H9 (cell line): ENCODE data around the gene BBX. TPM values are rescaled to one million over a fixed set of nuclear protein-coding genes. Genes with fewer than 3 reads are reported as not detected.

Experiments
- DNase-seq: peaks from one replicate; pipeline ENCODE4 v3.0.0-alpha.2; 2017
- H2AFZ ChIP-seq: one replicate; pipeline ENCODE4 v1.6.1; 2013; ENCODE audit warnings: mild to moderate bottlenecking, low read length, control low read depth, moderate library complexity
- H2AK5ac ChIP-seq: 2 replicates; pipeline ENCODE4 v1.6.1; 2013; ENCODE audit warnings: low read length, control low read depth, mixed read lengths; ENCODE audit not compliant: insufficient read length
- H2BK120ac ChIP-seq: one replicate; pipeline ENCODE4 v1.6.1; 2013; ENCODE audit warnings: low read depth, mild to moderate bottlenecking, low read length, control low read depth, inconsistent platforms; ENCODE audit not compliant: poor library complexity, severe bottlenecking
- H2BK12ac ChIP-seq: 2 replicates; pipeline ENCODE4 v1.6.1; 2013; ENCODE audit warnings: low read length, control low read depth, mixed read lengths, low read depth; ENCODE audit not compliant: insufficient read length
- H2BK15ac ChIP-seq: 2 replicates; pipeline ENCODE4 v1.6.1; 2013; ENCODE audit warnings: low read depth, low read length, control low read depth
- H2BK20ac ChIP-seq: one replicate; pipeline ENCODE4 v1.6.1; 2013; ENCODE audit warnings: low read depth, mild to moderate bottlenecking, low read length, control low read depth, inconsistent platforms; ENCODE audit not compliant: poor library complexity, severe bottlenecking
- H2BK5ac ChIP-seq: 2 replicates; pipeline ENCODE4 v1.6.1; 2013; ENCODE audit warnings: low read length, control low read depth, mixed read lengths; ENCODE audit not compliant: insufficient read length
- H3K14ac ChIP-seq: 2 replicates; pipeline ENCODE4 v1.6.1; 2013; ENCODE audit warnings: low read length, control low read depth; ENCODE audit not compliant: insufficient read depth
- H3K18ac ChIP-seq: 2 replicates; pipeline ENCODE4 v1.6.1; 2013; ENCODE audit warnings: low read depth, mild to moderate bottlenecking, mixed read lengths, low read length, control low read depth; ENCODE audit not compliant: insufficient read length
- H3K23ac ChIP-seq: 2 replicates; pipeline ENCODE4 v1.6.1; 2013; ENCODE audit warnings: low read length, control low read depth, mixed read lengths, low read depth; ENCODE audit not compliant: insufficient read length
- H3K23me2 ChIP-seq: 2 replicates; pipeline ENCODE4 v1.6.1; 2013; ENCODE audit warnings: low read depth, mild to moderate bottlenecking, mixed read lengths, low read length, control low read depth; ENCODE audit not compliant: insufficient read length, poor library complexity, severe bottlenecking
- H3K27ac ChIP-seq: 2 replicates; pipeline ENCODE4 v1.5.1; 2013; ENCODE audit warnings: low read length, control low read depth, mixed read lengths, low read depth; ENCODE audit not compliant: insufficient read length
- H3K27me3 ChIP-seq: 2 replicates; pipeline ENCODE4 v1.6.1; 2013; ENCODE audit warnings: low read length, control low read depth, inconsistent platforms; ENCODE audit not compliant: insufficient read depth
- H3K4ac ChIP-seq: 2 replicates; pipeline ENCODE4 v1.6.1; 2013; ENCODE audit warnings: low read depth, mild to moderate bottlenecking, control low read depth, inconsistent platforms, low read length, moderate library complexity
- H3K4me1 ChIP-seq: 2 replicates; pipeline ENCODE4 v1.6.1; 2013; ENCODE audit warnings: low read length, control low read depth, inconsistent platforms; ENCODE audit not compliant: insufficient read depth
- H3K4me2 ChIP-seq: 2 replicates; pipeline ENCODE4 v1.6.1; 2013; ENCODE audit warnings: low read length, control low read depth, mixed read lengths; ENCODE audit not compliant: insufficient read length, insufficient read depth
- H3K56ac ChIP-seq: 2 replicates; pipeline ENCODE4 v1.6.1; 2013; ENCODE audit warnings: low read depth, mild to moderate bottlenecking, mixed read lengths, low read length, control low read depth; ENCODE audit not compliant: insufficient read length
- H3K79me1 ChIP-seq: 2 replicates; pipeline ENCODE4 v1.6.1; 2013; ENCODE audit warnings: low read depth, mild to moderate bottlenecking, moderate library complexity, low read length, control low read depth, inconsistent platforms; ENCODE audit not compliant: insufficient read depth, poor library complexity, severe bottlenecking
- H3K79me2 ChIP-seq: 2 replicates; pipeline ENCODE4 v1.6.1; 2013; ENCODE audit warnings: low read length, control low read depth, inconsistent platforms; ENCODE audit not compliant: insufficient read depth
- H3K9ac ChIP-seq: 2 replicates; pipeline ENCODE4 v1.6.1; 2013; ENCODE audit warnings: low read length, control low read depth, mixed read lengths; ENCODE audit not compliant: insufficient read length; ENCODE audit errors: extremely low read depth
- H3K9me3 ChIP-seq: one replicate; pipeline ENCODE4 v1.6.1; 2013; ENCODE audit warnings: low read depth, low read length, inconsistent platforms; ENCODE audit not compliant: control insufficient read depth
- H3T11ph ChIP-seq: one replicate; pipeline ENCODE4 v1.6.1; 2013; ENCODE audit warnings: mild to moderate bottlenecking, low read length, control low read depth, inconsistent platforms
- H4K20me1 ChIP-seq: one replicate; pipeline ENCODE4 v1.6.1; 2013; ENCODE audit not compliant: control insufficient read depth, insufficient read length, insufficient read depth
- H4K5ac ChIP-seq: 2 replicates; pipeline ENCODE4 v1.6.1; 2013; ENCODE audit warnings: low read depth, mild to moderate bottlenecking, mixed read lengths, low read length, control low read depth; ENCODE audit not compliant: insufficient read length
- H4K8ac ChIP-seq: replicated peaks from 2 replicates; pipeline ENCODE4 v1.6.1; 2013; ENCODE audit warnings: low read length, control low read depth, mixed read lengths, low read depth; ENCODE audit not compliant: insufficient read length
- H4K91ac ChIP-seq: 2 replicates; pipeline ENCODE4 v1.6.1; 2013; ENCODE audit warnings: low read depth, mild to moderate bottlenecking, moderate library complexity, mixed read lengths, low read length, control low read depth; ENCODE audit not compliant: insufficient read length
- H3K27ac Mint-ChIP-seq, 3 experiments: 2 replicates in 2 of 3; 3 replicates in 1 of 3; pipeline ENCODE4 v1.8.0; 2020 to 2021; ENCODE audit warnings: mixed read lengths in 3 of 3, mild to moderate bottlenecking in 1 of 3, moderate library complexity in 1 of 3
- H3K27me3 Mint-ChIP-seq: 2 replicates; pipeline ENCODE4 v1.8.0; 2021; ENCODE audit warnings: low read depth, mild to moderate bottlenecking, moderate library complexity, mixed read lengths
- H3K36me3 Mint-ChIP-seq, 3 experiments: 2 replicates in 2 of 3; 3 replicates in 1 of 3; pipeline ENCODE4 v1.8.0; 2020 to 2021; ENCODE audit warnings: low read depth in 3 of 3, mixed read lengths in 3 of 3; ENCODE audit not compliant: insufficient read depth in 1 of 3
- H3K4me1 Mint-ChIP-seq, 2 experiments: 2 replicates each; pipeline ENCODE4 v1.8.0; 2020; ENCODE audit warnings: mixed read lengths in 2 of 2
- H3K4me3 Mint-ChIP-seq, 2 experiments: 2 replicates in 1 of 2; 3 replicates in 1 of 2; pipeline ENCODE4 v1.8.0; 2020 to 2021; ENCODE audit warnings: mild to moderate bottlenecking in 2 of 2, mixed read lengths in 2 of 2, moderate library complexity in 1 of 2
- H3K9me3 Mint-ChIP-seq, 2 experiments: 2 replicates in 1 of 2; 3 replicates in 1 of 2; pipeline ENCODE4 v1.8.0; 2020; ENCODE audit warnings: mild to moderate bottlenecking in 2 of 2, mixed read lengths in 2 of 2, moderate library complexity in 1 of 2
- WGBS: extraction: QIAGEN DNeasy Blood & Tissue Kit; methylation state at CpG from one replicate; pipeline ENCODE4 v1.1.7; 2013; ENCODE audit warnings: missing lambda C conversion rate, low lambda C conversion rate, mixed read lengths; ENCODE audit not compliant: insufficient read length; ENCODE audit errors: extremely low coverage; 5-methylcytosine and 5-hydroxymethylcytosine counted together
- total RNA-seq: library from RNA; stranded (reverse); gene quantifications from 2 replicates; pipeline ENCODE4 v1.2.1, GENCODE V29; 2021
- TF ChIP-seq, protein P1 (sequence below): fragments of 200-600 bp; sonication (generic); conservative IDR thresholded peaks from 3 replicates; pipeline ENCODE4 v1.8.0; 2021; ENCODE audit warnings: antibody characterized with exemption, mild to moderate bottlenecking

Gene BBX
- total RNA-seq, 1 experiment from 2014 or later = 34.8 TPM

- no peaks in the 10 kb centered on the region for H3K36me3 Mint-ChIP-seq
- no peak overlapping the region for H2BK120ac ChIP-seq
- H3K27ac ChIP-seq = no peak overlapping the region
- no peak overlapping the region for H4K8ac ChIP-seq
- no peaks in the 10 kb centered on the region for H3K27me3 ChIP-seq
- no peak overlapping the region for H2AK5ac ChIP-seq
- H3K4ac ChIP-seq = no peak overlapping the region
- H3K56ac ChIP-seq = no peak overlapping the region
- H3K79me2 ChIP-seq = no peaks in the 10 kb centered on the region
- H4K91ac ChIP-seq = no peak overlapping the region
- H2BK15ac ChIP-seq = no peak overlapping the region
- no peak overlapping the region for H3K23ac ChIP-seq
- no peak for DNase-seq
- no peak overlapping the region for H2BK12ac ChIP-seq
- no CpG with 5 or more reads among the region's 6 CpGs for WGBS
- H3K4me3 Mint-ChIP-seq = no peak overlapping the region
- no peaks in the 10 kb centered on the region for H4K20me1 ChIP-seq
- no peak overlapping the region for H2AFZ ChIP-seq
- no peak overlapping the region for H2BK5ac ChIP-seq
- H3K27ac Mint-ChIP-seq = no peak overlapping the region
- H3K18ac ChIP-seq = no peak overlapping the region
- no peaks in the 10 kb centered on the region for H3K4me1 ChIP-seq
- no peaks in the 10 kb centered on the region for H3K27me3 Mint-ChIP-seq
- H3K14ac ChIP-seq = no peak overlapping the region
- no peak overlapping the region for H2BK20ac ChIP-seq
- no peak overlapping the region for H3K9ac ChIP-seq
- no peaks in the 10 kb centered on the region for H3K23me2 ChIP-seq
- no peak overlapping the region for H4K5ac ChIP-seq
- H3K79me1 ChIP-seq = no peaks in the 10 kb centered on the region
- H3K4me2 ChIP-seq = no peak overlapping the region
- H3K9me3 ChIP-seq = no peaks in the 10 kb centered on the region
- peaks cover 0 to 9% of the 10 kb centered on the region in 2 experiments; a peak in 1 of 4 replicates for H3K4me1 Mint-ChIP-seq
- no peaks in the 10 kb centered on the region for H3K9me3 Mint-ChIP-seq
- no peak overlapping the region for H3T11ph ChIP-seq
- TF ChIP-seq, protein P1, sequence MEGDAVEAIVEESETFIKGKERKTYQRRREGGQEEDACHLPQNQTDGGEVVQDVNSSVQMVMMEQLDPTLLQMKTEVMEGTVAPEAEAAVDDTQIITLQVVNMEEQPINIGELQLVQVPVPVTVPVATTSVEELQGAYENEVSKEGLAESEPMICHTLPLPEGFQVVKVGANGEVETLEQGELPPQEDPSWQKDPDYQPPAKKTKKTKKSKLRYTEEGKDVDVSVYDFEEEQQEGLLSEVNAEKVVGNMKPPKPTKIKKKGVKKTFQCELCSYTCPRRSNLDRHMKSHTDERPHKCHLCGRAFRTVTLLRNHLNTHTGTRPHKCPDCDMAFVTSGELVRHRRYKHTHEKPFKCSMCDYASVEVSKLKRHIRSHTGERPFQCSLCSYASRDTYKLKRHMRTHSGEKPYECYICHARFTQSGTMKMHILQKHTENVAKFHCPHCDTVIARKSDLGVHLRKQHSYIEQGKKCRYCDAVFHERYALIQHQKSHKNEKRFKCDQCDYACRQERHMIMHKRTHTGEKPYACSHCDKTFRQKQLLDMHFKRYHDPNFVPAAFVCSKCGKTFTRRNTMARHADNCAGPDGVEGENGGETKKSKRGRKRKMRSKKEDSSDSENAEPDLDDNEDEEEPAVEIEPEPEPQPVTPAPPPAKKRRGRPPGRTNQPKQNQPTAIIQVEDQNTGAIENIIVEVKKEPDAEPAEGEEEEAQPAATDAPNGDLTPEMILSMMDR = no peak
Observed at GRCh38 chr3:107833043-107833442, 310.3 kb downstream of the BBX start.
